Measurements from ENCODE around the gene SIGLEC9.

- TF ChIP-seq, protein P1, sequence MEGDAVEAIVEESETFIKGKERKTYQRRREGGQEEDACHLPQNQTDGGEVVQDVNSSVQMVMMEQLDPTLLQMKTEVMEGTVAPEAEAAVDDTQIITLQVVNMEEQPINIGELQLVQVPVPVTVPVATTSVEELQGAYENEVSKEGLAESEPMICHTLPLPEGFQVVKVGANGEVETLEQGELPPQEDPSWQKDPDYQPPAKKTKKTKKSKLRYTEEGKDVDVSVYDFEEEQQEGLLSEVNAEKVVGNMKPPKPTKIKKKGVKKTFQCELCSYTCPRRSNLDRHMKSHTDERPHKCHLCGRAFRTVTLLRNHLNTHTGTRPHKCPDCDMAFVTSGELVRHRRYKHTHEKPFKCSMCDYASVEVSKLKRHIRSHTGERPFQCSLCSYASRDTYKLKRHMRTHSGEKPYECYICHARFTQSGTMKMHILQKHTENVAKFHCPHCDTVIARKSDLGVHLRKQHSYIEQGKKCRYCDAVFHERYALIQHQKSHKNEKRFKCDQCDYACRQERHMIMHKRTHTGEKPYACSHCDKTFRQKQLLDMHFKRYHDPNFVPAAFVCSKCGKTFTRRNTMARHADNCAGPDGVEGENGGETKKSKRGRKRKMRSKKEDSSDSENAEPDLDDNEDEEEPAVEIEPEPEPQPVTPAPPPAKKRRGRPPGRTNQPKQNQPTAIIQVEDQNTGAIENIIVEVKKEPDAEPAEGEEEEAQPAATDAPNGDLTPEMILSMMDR (IDR thresholded peaks at IDR 0.05; ENCODE audit: low read length) = no peak
- TF ChIP-seq EZH2 (optimal IDR thresholded peaks at IDR 0.05; ENCODE audit: low read depth, low read length) = no peak
Measured at GRCh38 chr19:51076631-51077213, 48.0 kb upstream of the SIGLEC9 start.

Data from MM.1S (cell line).